Stimulated activated CD4-positive, alpha-beta T cell treated with anti-CD3 and anti-CD28 coated beads, TNF-alpha, amount 100 ng/mL, for 24 hours (primary cell): ENCODE results near the gene FOXD2.

Source experiments
- DNase-seq, 3 experiments: peaks; one replicate each; pipeline ENCODE4 v3.0.0-alpha.2; 2020; ENCODE audit warnings: low read depth in 3 of 3

The FOXD2 gene

GRCh38 chr1:47437447-47438164 is at the start of gene FOXD2:
Gene FOXD2, plus strand, starts transcription at chr1:47438044. Its CDS starts 92 bp downstream, at chr1:47438136.
- peak; percentile 84 to 89 (median 85) for DNase-seq

- DNase-seq: peak in 2 of 3 experiments; percentile 7 to 55
These were observed 49.0 kb upstream of the FOXD2 start for GRCh38 chr1:47388891-47389238.

- DNase-seq: no peak
These were observed 48.1 kb upstream of the FOXD2 start for GRCh38 chr1:47389731-47390130.

- DNase-seq: no peak
These were observed 47.0 kb upstream of the FOXD2 start for GRCh38 chr1:47390843-47391242.

- no peak for DNase-seq
These were observed 44.7 kb upstream of the FOXD2 start for GRCh38 chr1:47393141-47393540.

- DNase-seq: no peak
These were observed 42.4 kb upstream of the FOXD2 start for GRCh38 chr1:47395433-47395832.

GRCh38 chr1:47396671-47397196 is 41.1 kb upstream of the FOXD2 start:
- no peak for DNase-seq

GRCh38 chr1:47399138-47399845 is 38.6 kb upstream of the FOXD2 start:
- DNase-seq: no peak

GRCh38 chr1:47399846-47400155 is 38.0 kb upstream of the FOXD2 start:
- DNase-seq: no peak

- DNase-seq: no peak
These were observed 36.1 kb upstream of the FOXD2 start for GRCh38 chr1:47401761-47402160.

GRCh38 chr1:47402591-47402990 is 35.3 kb upstream of the FOXD2 start:
- DNase-seq: no peak

GRCh38 chr1:47403321-47403910 is 34.4 kb upstream of the FOXD2 start:
- no peak for DNase-seq

GRCh38 chr1:47405697-47406096 is 32.1 kb upstream of the FOXD2 start:
- no peak for DNase-seq

GRCh38 chr1:47406966-47407365 is 30.9 kb upstream of the FOXD2 start:
- DNase-seq: no peak

- DNase-seq: no peak
These were observed 30.4 kb upstream of the FOXD2 start for GRCh38 chr1:47407481-47407880.

GRCh38 chr1:47409311-47410067 is 28.4 kb upstream of the FOXD2 start:
- no peak for DNase-seq

GRCh38 chr1:47410068-47410455 is 27.8 kb upstream of the FOXD2 start:
- DNase-seq: no peak

GRCh38 chr1:47411436-47411835 is 26.4 kb upstream of the FOXD2 start:
- DNase-seq: no peak

GRCh38 chr1:47412437-47412836 is 25.4 kb upstream of the FOXD2 start:
- DNase-seq: no peak

- DNase-seq: no peak
These were observed 22.0 kb upstream of the FOXD2 start, which contains the start of gene FOXE3 for GRCh38 chr1:47415728-47416318. Gene FOXE3, plus strand, starts transcription at chr1:47416285. Its CDS starts 31 bp downstream, at chr1:47416316.

- no peak for DNase-seq
These were observed 21.3 kb upstream of the FOXD2 start for GRCh38 chr1:47416319-47417169.
